HCT116 (cell line): ENCODE data around the gene XPNPEP3. TPM values are rescaled to one million over a fixed set of nuclear protein-coding genes. Genes with fewer than 3 reads are reported as not detected.
A peak's percentile ranks its signal among the peaks of the same experiment; 100 is the strongest.

Source experiments
- ATAC-seq: fragments of 200-7000 bp; cut with Tn5 transposase; 2 replicates; pipeline ENCODE4 v1.9.1; 2020; ENCODE audit warnings: mild to moderate bottlenecking, moderate library complexity
- BruUV-seq: library from RNA; stranded (reverse); fragments of 400-500 nt; replicated peaks from 2 replicates; lab custom pipeline; 2021; lab: Mats Ljungman, UMichigan
- CTCF ChIA-PET: fragments of 300-600 bp; sonication (Branson Sonifier 250); formaldehyde crosslinking; loops from one replicate; lab custom pipeline; 2021; ENCODE audit warnings: antibody characterized with exemption; lab: Charles Lee
- POLR2A ChIA-PET: fragments of 300-600, 350-600 bp; sonication (Branson Sonifier 250); formaldehyde crosslinking; loops from one replicate; lab custom pipeline; 2021; ENCODE audit warnings: antibody characterized with exemption; lab: Charles Lee
- RAD21 ChIA-PET, 2 experiments: fragments of 300-600 bp; sonication (Branson Sonifier 250); formaldehyde crosslinking; loops; one replicate each; lab custom pipeline; 2023; ENCODE audit warnings: low total read pairs in 2 of 2; ENCODE audit not compliant: uncharacterized antibody in 2 of 2, unreplicated experiment in 2 of 2, low non-redundant PET in 1 of 2; lab: Charles Lee
- DNase-seq: peaks from one replicate; pipeline ENCODE4 v3.0.0-alpha.2; 2010; ENCODE audit warnings: low read depth, low spot score
- H2AFZ ChIP-seq: fragments of 200-600 bp; shearing (Covaris generic), sonication (generic); 2 replicates; pipeline ENCODE4 v1.6.1; 2017; ENCODE audit warnings: low read depth, mixed run types, mixed read lengths, antibody characterized with exemption, low read length; ENCODE audit not compliant: poor library complexity, severe bottlenecking
- H3K27ac ChIP-seq: 2 replicates; pipeline ENCODE4 v1.5.1; 2012; ENCODE audit warnings: low read depth, low read length
- H3K27me3 ChIP-seq: fragments of 200-600 bp; sonication (generic); 2 replicates; pipeline ENCODE4 v1.6.1; 2016; ENCODE audit warnings: mixed run types, low read length, mixed read lengths; ENCODE audit not compliant: insufficient read depth
- H3K36me3 ChIP-seq, 2 experiments: fragments of 200-500 bp in 1 of 2; fragments of 200-600 bp in 1 of 2; sonication (Bioruptor generic) in 1 of 2; sonication (generic) in 1 of 2; 2 replicates each; pipeline versions ENCODE4 v1.5.1 to v1.6.1; 2014 to 2016; ENCODE audit warnings: low read length in 2 of 2, inconsistent platforms in 1 of 2, mixed read lengths in 1 of 2, mixed run types in 1 of 2; ENCODE audit not compliant: insufficient read depth in 2 of 2, control insufficient read depth in 1 of 2
- H3K4me1 ChIP-seq, 2 experiments: fragments of 200-600 bp in 1 of 2; sonication (generic) in 1 of 2; 2 replicates each; pipeline versions ENCODE4 v1.5.1 to v1.6.1; 2012 to 2017; ENCODE audit warnings: low read length in 2 of 2, inconsistent platforms in 1 of 2, mild to moderate bottlenecking in 1 of 2, mixed read lengths in 1 of 2, mixed run types in 1 of 2, moderate library complexity in 1 of 2; ENCODE audit not compliant: insufficient read depth in 2 of 2, control insufficient read depth in 1 of 2
- H3K4me2 ChIP-seq: fragments of 200-600 bp; sonication (generic); 2 replicates; pipeline ENCODE4 v1.6.1; 2017; ENCODE audit warnings: mixed run types, low read length, mixed read lengths
- H3K4me3 ChIP-seq, 2 experiments: fragments of 200-600 bp in 1 of 2; sonication (generic) in 1 of 2; replicated peaks in 1 of 2; 2 replicates each; pipeline ENCODE4 v1.5.1; 2011 to 2016; ENCODE audit warnings: low read length in 2 of 2, control low read depth in 1 of 2, low read depth in 1 of 2, mild to moderate bottlenecking in 1 of 2, mixed read lengths in 1 of 2, mixed run types in 1 of 2
- H3K79me2 ChIP-seq: fragments of 200-600 bp; sonication (generic); 2 replicates; pipeline ENCODE4 v1.6.1; 2017; ENCODE audit warnings: mild to moderate bottlenecking, mixed run types, low read length, moderate library complexity, mixed read lengths; ENCODE audit not compliant: insufficient read depth
- H3K9ac ChIP-seq: fragments of 200-600 bp; sonication (generic); 2 replicates; pipeline ENCODE4 v1.6.1; 2016; ENCODE audit warnings: low read length, mixed read lengths
- H3K9me2 ChIP-seq: fragments of 200-600 bp; sonication (generic), shearing (Covaris generic); 2 replicates; pipeline ENCODE4 v1.6.1; 2017; ENCODE audit warnings: mixed run types, mild to moderate bottlenecking, moderate library complexity; ENCODE audit not compliant: insufficient read depth
- H3K9me3 ChIP-seq, 2 experiments: fragments of 200-500 bp in 1 of 2; fragments of 200-600 bp in 1 of 2; sonication (Bioruptor generic) in 1 of 2; sonication (generic) in 1 of 2; 2 replicates each; pipeline ENCODE4 v1.6.1; 2014 to 2017; ENCODE audit warnings: low read length in 2 of 2, mixed read lengths in 2 of 2, inconsistent platforms in 1 of 2, low read depth in 1 of 2, mild to moderate bottlenecking in 1 of 2, mixed run types in 1 of 2, moderate library complexity in 1 of 2; ENCODE audit not compliant: control insufficient read depth in 1 of 2, insufficient read depth in 1 of 2
- H4K20me1 ChIP-seq: fragments of 200-600 bp; sonication (generic), shearing (Covaris generic); 2 replicates; pipeline ENCODE4 v1.6.1; 2017; ENCODE audit warnings: mixed run types, mild to moderate bottlenecking, moderate library complexity; ENCODE audit not compliant: insufficient read depth
- CBX3 ChIP-seq: IDR thresholded peaks from 2 replicates; pipeline ENCODE4 v1.6.1; 2012; ENCODE audit warnings: low read depth
- EGR1 ChIP-seq: IDR thresholded peaks from 2 replicates; pipeline ENCODE4 v1.6.1; 2012; ENCODE audit warnings: low read depth
- EZH2phosphoT487 ChIP-seq: fragments of 200-600 bp; IDR thresholded peaks from 2 replicates; pipeline ENCODE4 v1.6.1; 2018; ENCODE audit warnings: antibody characterized with exemption, borderline replicate concordance
- FOSL1 ChIP-seq: IDR thresholded peaks from 2 replicates; pipeline ENCODE4 v1.6.1; 2012; ENCODE audit warnings: low read depth
- RAD21 ChIP-seq: IDR thresholded peaks from 2 replicates; pipeline ENCODE4 v1.6.1; 2012; ENCODE audit warnings: low read depth, mild to moderate bottlenecking
- SIN3A ChIP-seq: IDR thresholded peaks from 2 replicates; pipeline ENCODE4 v1.6.1; 2012; ENCODE audit warnings: low read depth
- SRF ChIP-seq: IDR thresholded peaks from 2 replicates; pipeline ENCODE4 v1.6.1; 2012; ENCODE audit warnings: low read depth
- YY1 ChIP-seq: IDR thresholded peaks from 2 replicates; pipeline ENCODE4 v1.6.1; 2011; ENCODE audit warnings: low read length, low read depth, moderate library complexity, mild to moderate bottlenecking; ENCODE audit not compliant: insufficient replicate concordance; ENCODE audit errors: extremely low read depth
- ZNF274 ChIP-seq: fragments of 200-500 bp; sonication (Bioruptor generic); IDR thresholded peaks from 2 replicates; pipeline ENCODE4 v1.6.1; 2014; ENCODE audit warnings: mild to moderate bottlenecking, low read depth, low read length, inconsistent platforms
- intact Hi-C: fragments of 100-400 bp; cut with micrococcal nuclease; formaldehyde crosslinking; loops from 2 replicates; pipeline ENCODE4 v1.10.0; 2022
- total RNA-seq: library from RNA; stranded (reverse); gene quantifications from one replicate; pipeline ENCODE4 v1.2.1, GENCODE V29; 2021; ENCODE audit not compliant: unreplicated experiment
- TF ChIP-seq, protein P1 (sequence below): IDR thresholded peaks from 2 replicates; pipeline ENCODE4 v1.6.1; 2011; ENCODE audit warnings: mild to moderate bottlenecking, low read length, moderate library complexity; ENCODE audit not compliant: insufficient replicate concordance; ENCODE audit errors: extremely low read depth
- TF ChIP-seq, protein P2 (sequence below): IDR thresholded peaks from 2 replicates; pipeline ENCODE4 v1.6.1; 2012

Gene XPNPEP3
- total RNA-seq, 1 experiment from 2014 or later: 29.8 TPM

DNA sequence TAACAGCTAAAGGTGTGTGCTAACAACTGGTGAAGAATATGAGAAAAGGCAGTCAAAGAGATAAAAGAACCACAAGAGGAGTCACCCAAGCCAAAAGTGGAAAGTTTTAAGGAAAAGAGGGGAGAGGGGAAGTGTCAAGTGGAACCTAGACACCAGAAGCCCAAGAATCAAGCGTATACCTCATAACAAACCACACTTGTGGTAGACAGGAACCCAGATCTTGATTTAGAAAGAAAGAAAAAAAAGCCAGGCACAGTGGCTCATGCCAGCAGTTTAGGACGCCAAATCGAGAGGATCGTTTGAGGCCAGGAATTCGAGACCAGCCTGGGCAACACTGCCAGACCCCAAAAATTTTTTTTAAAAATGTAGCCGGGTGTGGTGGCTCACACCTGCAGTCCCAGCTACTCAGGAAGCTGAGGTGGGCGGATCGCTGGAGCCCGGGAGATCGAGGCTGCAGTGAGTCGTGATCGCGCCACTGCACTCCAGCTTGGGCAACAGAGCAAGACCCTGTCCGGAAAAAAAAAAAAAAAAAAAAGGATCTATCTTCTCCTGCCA, 38.7 kb upstream of the XPNPEP3 start:
- CTCF ChIA-PET: no interaction called here
- intact Hi-C loops: no loop called here
- no TSS peak for BruUV-seq
- DNase-seq (no peak), ATAC-seq (no peak)
- Histone ChIP-seq H3K9me3 (no peaks in the 10 kb centered on the region), H3K4me1 (peaks cover 8 to 25% of the 10 kb centered on the region in 2 experiments; a peak in 3 of 4 replicates), H4K20me1 (no peaks in the 10 kb centered on the region), H3K4me3 (peak overlapping the region; percentile 87 to 92)
- TF ChIP-seq, protein P1, sequence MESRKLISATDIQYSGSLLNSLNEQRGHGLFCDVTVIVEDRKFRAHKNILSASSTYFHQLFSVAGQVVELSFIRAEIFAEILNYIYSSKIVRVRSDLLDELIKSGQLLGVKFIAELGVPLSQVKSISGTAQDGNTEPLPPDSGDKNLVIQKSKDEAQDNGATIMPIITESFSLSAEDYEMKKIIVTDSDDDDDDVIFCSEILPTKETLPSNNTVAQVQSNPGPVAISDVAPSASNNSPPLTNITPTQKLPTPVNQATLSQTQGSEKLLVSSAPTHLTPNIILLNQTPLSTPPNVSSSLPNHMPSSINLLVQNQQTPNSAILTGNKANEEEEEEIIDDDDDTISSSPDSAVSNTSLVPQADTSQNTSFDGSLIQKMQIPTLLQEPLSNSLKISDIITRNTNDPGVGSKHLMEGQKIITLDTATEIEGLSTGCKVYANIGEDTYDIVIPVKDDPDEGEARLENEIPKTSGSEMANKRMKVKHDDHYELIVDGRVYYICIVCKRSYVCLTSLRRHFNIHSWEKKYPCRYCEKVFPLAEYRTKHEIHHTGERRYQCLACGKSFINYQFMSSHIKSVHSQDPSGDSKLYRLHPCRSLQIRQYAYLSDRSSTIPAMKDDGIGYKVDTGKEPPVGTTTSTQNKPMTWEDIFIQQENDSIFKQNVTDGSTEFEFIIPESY: no peak
- TF ChIP-seq CBX3: no peak
- no peak for TF ChIP-seq EZH2phosphoT487
- TF ChIP-seq, protein P2, sequence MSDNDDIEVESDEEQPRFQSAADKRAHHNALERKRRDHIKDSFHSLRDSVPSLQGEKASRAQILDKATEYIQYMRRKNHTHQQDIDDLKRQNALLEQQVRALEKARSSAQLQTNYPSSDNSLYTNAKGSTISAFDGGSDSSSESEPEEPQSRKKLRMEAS: no peak
- no peak for TF ChIP-seq ZNF274
- TF ChIP-seq SIN3A: no peak
- TF ChIP-seq EGR1: no peak
- no peak for TF ChIP-seq FOSL1
- TF ChIP-seq YY1: no peak
- TF ChIP-seq SRF: no peak
- no peak for TF ChIP-seq RAD21
- TF ChIP-seq, all 23 proteins: peak for 0
- ChIA-PET POLR2A (interaction anchor here (1.0 kb wide), 1 partner anchor 166 kb away, joined by 4 read pairs; no protein-coding TSS in a partner anchor), RAD21 (no interaction called here)
- H3K79me2 ChIP-seq: peaks cover 49% of the 10 kb centered on the region
- no peaks in the 10 kb centered on the region for H3K27me3 ChIP-seq
- H3K36me3 ChIP-seq: peaks cover 0 to under 1% of the 10 kb centered on the region in 2 experiments; a peak in 2 of 4 replicates
- H3K27ac ChIP-seq: peak overlapping the region; percentile 70
- H3K9me2 ChIP-seq: no peaks in the 10 kb centered on the region
- H3K9ac ChIP-seq: peak overlapping the region; percentile 89
- no peak overlapping the region for H2AFZ ChIP-seq
- peak overlapping the region; percentile 92 for H3K4me2 ChIP-seq
